Smooth muscle cell (in vitro differentiated cells): ENCODE results near the gene CRYM. TPM values are rescaled to one million over a fixed set of nuclear protein-coding genes. Genes with fewer than 3 reads are reported as not detected.

ENCODE experiments used
- DNase-seq: peaks from one replicate; lab custom pipeline; 2025; ENCODE audit not compliant: unreplicated experiment; lab: John Stamatoyannopoulos, UW
- H2AFZ ChIP-seq: fragments of 200-600 bp; sonication (generic); 2 replicates; pipeline ENCODE4 v1.6.0; 2016; ENCODE audit warnings: antibody characterized with exemption, low read depth, mild to moderate bottlenecking
- H3F3A ChIP-seq: fragments of 200-600 bp; sonication (generic); 2 replicates; pipeline ENCODE4 v1.6.0; 2017; ENCODE audit warnings: antibody characterized with exemption, low read depth
- H3K27ac ChIP-seq: fragments of 200-600 bp; sonication (generic); 2 replicates; pipeline ENCODE4 v1.5.1; 2016; ENCODE audit warnings: low read depth, mild to moderate bottlenecking
- H3K27me3 ChIP-seq: fragments of 200-600 bp; sonication (generic); 2 replicates; pipeline ENCODE4 v1.6.1; 2016; ENCODE audit warnings: low read depth, mild to moderate bottlenecking
- H3K36me3 ChIP-seq: fragments of 200-600 bp; sonication (generic); 2 replicates; pipeline ENCODE4 v1.5.1; 2016; ENCODE audit warnings: low read depth
- H3K4me1 ChIP-seq: fragments of 200-600 bp; sonication (generic); 2 replicates; pipeline ENCODE4 v1.5.1; 2016; ENCODE audit warnings: low read depth
- H3K4me2 ChIP-seq: fragments of 200-600 bp; sonication (generic); 2 replicates; pipeline ENCODE4 v1.6.0; 2016; ENCODE audit warnings: mild to moderate bottlenecking
- H3K4me3 ChIP-seq: fragments of 200-600 bp; sonication (generic); 2 replicates; pipeline ENCODE4 v1.5.1; 2016; ENCODE audit warnings: mild to moderate bottlenecking
- H3K79me2 ChIP-seq: fragments of 200-600 bp; sonication (generic); 2 replicates; pipeline ENCODE4 v1.6.0; 2016; ENCODE audit warnings: low read depth, mild to moderate bottlenecking
- H3K9ac ChIP-seq: fragments of 200-600 bp; sonication (generic); 2 replicates; pipeline ENCODE4 v1.6.0; 2016; ENCODE audit warnings: low read depth
- H3K9me3 ChIP-seq: fragments of 200-600 bp; sonication (generic); replicated peaks from 2 replicates; pipeline ENCODE4 v1.5.1; 2016; ENCODE audit warnings: low read depth
- H4K20me1 ChIP-seq: fragments of 200-600 bp; sonication (generic); 2 replicates; pipeline ENCODE4 v1.6.0; 2016; ENCODE audit warnings: low read depth
- WGBS: methylation state at CpG from one replicate; pipeline ENCODE4 v1.1.7; 2016; ENCODE audit warnings: low lambda C conversion rate; 5-methylcytosine and 5-hydroxymethylcytosine counted together
- polyA plus RNA-seq: library from polyadenylated mRNA; unstranded; fragments of >200 nt; fragmentation: Nextera tagmentation; extraction: Ambion mirVana; gene quantifications from 2 replicates; pipeline ENCODE4 v1.2.1, GENCODE V29; 2016
- total RNA-seq: library from RNA; depleted of rRNA; stranded (reverse); fragments of >200 nt; gene quantifications from 2 replicates; pipeline ENCODE4 v1.2.3, GENCODE V29; 2014
- TF ChIP-seq, protein P1 (sequence below): fragments of 200-600 bp; sonication (generic); IDR thresholded peaks from 2 replicates; pipeline ENCODE4 v1.5.1; 2017; ENCODE audit warnings: borderline replicate concordance, mild to moderate bottlenecking, antibody characterized with exemption; ENCODE audit not compliant: insufficient read depth, poor library complexity, severe bottlenecking

The CRYM gene
- total and polyA plus RNA-seq, 2 experiments from 2014 or later = not detected

DNA sequence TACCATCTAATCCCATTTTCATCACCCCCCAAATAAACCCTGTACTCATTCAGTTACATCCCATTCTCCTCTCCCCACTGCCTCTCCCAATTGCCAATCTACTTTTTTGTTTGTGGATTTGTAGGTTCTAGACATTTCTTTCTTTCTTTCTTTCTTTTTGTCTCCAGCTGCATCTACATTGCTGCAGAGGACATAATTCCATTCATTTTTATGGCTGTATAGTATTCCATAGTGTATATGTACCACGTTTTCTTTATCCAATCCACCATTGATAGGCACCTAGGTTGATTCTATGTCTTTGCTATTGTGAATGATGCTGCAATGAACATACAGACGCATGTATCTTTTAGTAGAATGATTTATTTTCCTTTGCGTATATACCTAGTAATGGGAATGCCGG is 6.3 kb upstream of the CRYM start:
- Histone ChIP-seq H3F3A (peaks cover 11% of the 10 kb centered on the region), H3K27me3 (peaks cover 7% of the 10 kb centered on the region), H3K9me3 (no peaks in the 10 kb centered on the region), H3K79me2 (no peaks in the 10 kb centered on the region), H2AFZ (peak overlapping the region; percentile 90), H3K9ac (no peak overlapping the region), H3K36me3 (no peaks in the 10 kb centered on the region), H4K20me1 (no peaks in the 10 kb centered on the region), H3K27ac (no peak overlapping the region), H3K4me1 (peaks cover 6% of the 10 kb centered on the region), H3K4me3 (peak overlapping the region; percentile 68), H3K4me2 (peak overlapping the region; percentile 84)
- no peak for DNase-seq
- 92% methylated on average over 4 of the region's 4 CpGs for WGBS
- TF ChIP-seq, protein P1, sequence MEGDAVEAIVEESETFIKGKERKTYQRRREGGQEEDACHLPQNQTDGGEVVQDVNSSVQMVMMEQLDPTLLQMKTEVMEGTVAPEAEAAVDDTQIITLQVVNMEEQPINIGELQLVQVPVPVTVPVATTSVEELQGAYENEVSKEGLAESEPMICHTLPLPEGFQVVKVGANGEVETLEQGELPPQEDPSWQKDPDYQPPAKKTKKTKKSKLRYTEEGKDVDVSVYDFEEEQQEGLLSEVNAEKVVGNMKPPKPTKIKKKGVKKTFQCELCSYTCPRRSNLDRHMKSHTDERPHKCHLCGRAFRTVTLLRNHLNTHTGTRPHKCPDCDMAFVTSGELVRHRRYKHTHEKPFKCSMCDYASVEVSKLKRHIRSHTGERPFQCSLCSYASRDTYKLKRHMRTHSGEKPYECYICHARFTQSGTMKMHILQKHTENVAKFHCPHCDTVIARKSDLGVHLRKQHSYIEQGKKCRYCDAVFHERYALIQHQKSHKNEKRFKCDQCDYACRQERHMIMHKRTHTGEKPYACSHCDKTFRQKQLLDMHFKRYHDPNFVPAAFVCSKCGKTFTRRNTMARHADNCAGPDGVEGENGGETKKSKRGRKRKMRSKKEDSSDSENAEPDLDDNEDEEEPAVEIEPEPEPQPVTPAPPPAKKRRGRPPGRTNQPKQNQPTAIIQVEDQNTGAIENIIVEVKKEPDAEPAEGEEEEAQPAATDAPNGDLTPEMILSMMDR = no peak

DNA sequence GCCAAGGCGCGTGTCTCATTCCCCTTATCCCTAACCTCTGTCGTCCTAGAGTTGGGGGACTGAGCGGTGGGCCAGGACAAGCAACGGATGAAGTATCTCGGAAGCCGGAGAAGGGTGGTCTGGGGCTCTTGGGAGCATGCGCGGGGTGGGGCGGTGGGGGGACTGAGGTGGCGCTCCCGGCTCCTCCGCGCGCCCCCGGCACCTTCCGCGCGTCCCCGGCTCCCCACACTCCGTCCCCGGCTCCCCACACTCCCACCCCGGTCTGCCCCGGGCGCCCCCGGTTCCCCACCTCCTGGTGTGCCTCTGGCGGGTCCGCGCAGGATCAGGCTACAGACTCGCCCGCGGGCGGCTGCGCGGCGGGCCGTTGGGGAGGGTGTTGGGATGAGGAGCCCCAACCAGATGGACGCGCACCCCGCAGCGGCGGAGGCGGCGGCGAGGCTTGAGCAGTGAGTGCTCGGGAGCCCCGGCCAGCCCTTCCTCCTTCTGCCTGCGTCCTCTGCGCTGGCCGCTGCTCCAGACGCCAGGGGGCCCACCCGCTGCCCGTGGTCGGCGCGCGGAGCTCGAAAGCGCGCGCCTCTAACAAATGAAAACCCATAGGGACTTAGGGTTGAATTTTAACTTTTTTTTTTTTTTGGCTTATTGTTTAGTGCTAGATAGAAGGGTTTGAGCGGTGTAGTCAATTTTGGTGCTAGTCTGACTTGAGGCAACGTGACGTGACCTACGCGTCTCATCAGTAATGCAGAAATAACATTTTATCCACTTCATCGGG is 5.6 kb upstream of the CRYM start:
- WGBS = 5% methylated on average over 41 of the region's 67 CpGs

DNA sequence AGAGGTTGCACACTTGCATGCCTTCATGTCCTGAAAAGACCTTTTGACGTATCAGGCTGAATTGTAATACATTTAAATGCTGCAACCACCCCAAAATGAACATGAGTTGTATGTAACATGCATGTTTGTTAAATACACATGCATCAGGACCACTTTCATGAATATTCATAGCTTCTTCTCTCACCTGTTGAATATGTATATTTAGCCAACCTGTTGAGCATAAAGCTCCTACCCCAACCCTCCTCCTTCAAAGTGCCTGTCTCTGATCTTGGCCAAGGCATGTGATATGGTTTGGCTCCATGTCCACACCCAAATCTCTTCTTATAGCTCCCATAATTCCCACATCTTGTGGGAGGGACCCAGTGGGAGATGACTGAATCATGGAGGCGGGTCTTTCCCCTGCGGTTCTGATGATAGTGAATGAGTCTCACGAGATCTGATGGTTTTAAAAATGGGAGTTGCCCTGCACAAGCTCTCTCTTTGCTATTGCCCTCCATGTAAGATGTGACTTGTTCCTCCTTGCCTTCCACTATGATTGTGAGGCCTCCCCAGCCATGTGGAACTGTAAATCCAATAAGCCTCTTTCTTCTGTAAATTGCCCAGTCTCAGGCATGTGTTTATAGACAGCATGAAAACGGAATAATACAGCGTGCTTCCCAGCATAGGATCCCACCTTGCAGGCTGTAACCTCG is 3.8 kb upstream of the CRYM start:
- H3K4me1 ChIP-seq = peaks cover 6% of the 10 kb centered on the region
- no peaks in the 10 kb centered on the region for H3K9me3 ChIP-seq
- DNase-seq = no peak
- H3K27me3 ChIP-seq = peaks cover 27% of the 10 kb centered on the region
- no peak overlapping the region for H3K27ac ChIP-seq
- H3K36me3 ChIP-seq = no peaks in the 10 kb centered on the region
- H3K79me2 ChIP-seq = no peaks in the 10 kb centered on the region
- WGBS = 90% methylated on average over 7 of the region's 7 CpGs
- TF ChIP-seq, protein P1 = no peak
- no peaks in the 10 kb centered on the region for H4K20me1 ChIP-seq
- no peak overlapping the region for H2AFZ ChIP-seq
- no peak overlapping the region for H3K9ac ChIP-seq
- peaks cover 11% of the 10 kb centered on the region for H3F3A ChIP-seq
- H3K4me3 ChIP-seq = no peak overlapping the region
- no peak overlapping the region for H3K4me2 ChIP-seq

More for the DNA sequence above, 5.6 kb upstream of the CRYM start:
- H4K20me1 ChIP-seq = no peaks in the 10 kb centered on the region
- H3K4me3 ChIP-seq = peak overlapping the region; percentile 68
- peak overlapping the region; percentile 43 for H3K9ac ChIP-seq
- peak overlapping the region; percentile 84 for H3K4me2 ChIP-seq
- H3F3A ChIP-seq = peaks cover 11% of the 10 kb centered on the region
- H3K4me1 ChIP-seq = peaks cover 6% of the 10 kb centered on the region
- peaks cover 8% of the 10 kb centered on the region for H3K27me3 ChIP-seq
- no peaks in the 10 kb centered on the region for H3K79me2 ChIP-seq
- no peak overlapping the region for H3K27ac ChIP-seq
- DNase-seq = peak; percentile 17
- H3K9me3 ChIP-seq = no peaks in the 10 kb centered on the region
- no peaks in the 10 kb centered on the region for H3K36me3 ChIP-seq
- TF ChIP-seq, protein P1 = peak; percentile 38
- H2AFZ ChIP-seq = peak overlapping the region; percentile 90
